ENCODE measurements around the gene TARDBP. TPM values are rescaled to one million over a fixed set of nuclear protein-coding genes. Genes with fewer than 3 reads are reported as not detected.

The TARDBP gene
- total and polyA plus RNA-seq, 2 experiments from 2014 or later = 204 to 313 TPM

DNA sequence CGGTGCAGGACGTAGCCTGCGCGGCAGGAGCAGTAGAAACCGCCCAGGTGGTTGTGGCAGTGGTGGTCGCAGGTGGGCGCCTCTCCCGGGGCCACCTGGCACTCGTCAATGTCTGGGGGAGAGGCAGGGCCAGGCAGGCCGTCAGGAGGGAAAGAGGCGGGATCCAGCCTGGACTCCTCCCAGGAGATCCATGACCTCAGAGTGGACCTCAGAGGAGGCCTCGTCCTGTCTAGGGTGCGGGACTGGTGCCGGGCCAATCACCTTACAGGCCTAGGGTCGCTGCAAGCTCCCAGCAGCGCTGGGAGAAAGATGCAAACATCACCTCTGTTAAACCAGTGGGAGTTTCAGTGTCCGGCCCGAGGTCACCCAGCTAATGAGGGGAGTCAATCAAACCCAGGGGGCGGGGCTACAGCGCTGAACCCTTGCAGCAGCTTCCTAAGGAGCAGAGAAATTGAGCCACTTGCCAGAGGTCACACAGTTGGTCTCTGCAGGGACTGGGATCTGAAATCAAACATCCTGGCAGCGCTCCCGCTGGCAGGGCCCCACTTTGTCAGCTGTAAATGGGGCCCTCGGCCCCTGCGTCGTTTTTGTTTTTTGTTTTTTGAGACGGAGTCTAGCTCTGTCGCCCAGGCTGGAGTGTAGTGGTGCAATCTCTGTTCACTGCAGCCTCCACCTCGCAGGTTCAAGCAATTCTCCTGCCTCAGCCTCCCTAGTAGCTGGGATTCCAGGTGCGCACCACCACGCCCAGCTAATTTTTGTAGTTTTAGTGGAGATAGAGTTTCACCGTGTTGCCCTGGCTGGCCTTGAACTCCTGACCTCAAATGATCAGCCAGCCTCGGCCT lies 33.2 kb downstream of the TARDBP start (continued):
- TF ChIP-seq, protein P1, sequence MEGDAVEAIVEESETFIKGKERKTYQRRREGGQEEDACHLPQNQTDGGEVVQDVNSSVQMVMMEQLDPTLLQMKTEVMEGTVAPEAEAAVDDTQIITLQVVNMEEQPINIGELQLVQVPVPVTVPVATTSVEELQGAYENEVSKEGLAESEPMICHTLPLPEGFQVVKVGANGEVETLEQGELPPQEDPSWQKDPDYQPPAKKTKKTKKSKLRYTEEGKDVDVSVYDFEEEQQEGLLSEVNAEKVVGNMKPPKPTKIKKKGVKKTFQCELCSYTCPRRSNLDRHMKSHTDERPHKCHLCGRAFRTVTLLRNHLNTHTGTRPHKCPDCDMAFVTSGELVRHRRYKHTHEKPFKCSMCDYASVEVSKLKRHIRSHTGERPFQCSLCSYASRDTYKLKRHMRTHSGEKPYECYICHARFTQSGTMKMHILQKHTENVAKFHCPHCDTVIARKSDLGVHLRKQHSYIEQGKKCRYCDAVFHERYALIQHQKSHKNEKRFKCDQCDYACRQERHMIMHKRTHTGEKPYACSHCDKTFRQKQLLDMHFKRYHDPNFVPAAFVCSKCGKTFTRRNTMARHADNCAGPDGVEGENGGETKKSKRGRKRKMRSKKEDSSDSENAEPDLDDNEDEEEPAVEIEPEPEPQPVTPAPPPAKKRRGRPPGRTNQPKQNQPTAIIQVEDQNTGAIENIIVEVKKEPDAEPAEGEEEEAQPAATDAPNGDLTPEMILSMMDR (conservative IDR thresholded peaks at IDR 0.05; ENCODE audit: low read depth in 2 of 2) = no peak
- TF ChIP-seq POLR2AphosphoS5 (IDR thresholded peaks at IDR 0.05; ENCODE audit: low read depth) = peak; percentile 15; the same call in 1 of the 2 replicates

DNA sequence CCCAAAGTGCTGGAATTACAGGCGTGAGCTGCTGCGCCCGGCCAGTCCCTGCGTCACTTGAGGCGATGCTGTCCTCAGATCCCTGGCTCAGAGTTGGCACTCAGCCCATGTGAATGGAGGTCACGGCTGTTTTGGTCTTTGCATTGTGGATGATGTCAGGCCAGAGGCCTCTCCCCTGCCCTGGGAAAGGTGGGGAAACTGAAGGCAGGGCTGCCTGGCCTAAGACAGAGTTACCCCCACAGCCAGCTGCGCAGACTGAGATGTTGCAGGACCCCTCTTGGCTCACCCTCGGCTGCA lies 33.8 kb downstream of the TARDBP start:
- H3K79me2 ChIP-seq (replicated peaks; ENCODE audit: insufficient read depth) = no peaks in the 10 kb centered on the region
- H3K27ac ChIP-seq (ENCODE audit: low read depth) = no peak overlapping the region
- no peaks in the 10 kb centered on the region for H3K36me3 ChIP-seq (ENCODE audit: insufficient read depth)
- Mint-ChIP-seq H3K4me3 (no peak overlapping the region), H3K4me1 (peaks cover 4% of the 10 kb centered on the region), H3K27ac (no peak overlapping the region), H3K27me3 (ENCODE audit: insufficient read depth, low read depth, poor library complexity) (peaks cover 8% of the 10 kb centered on the region), H3K36me3 (ENCODE audit: low read depth) (no peaks in the 10 kb centered on the region), H3K9me3 (no peaks in the 10 kb centered on the region)
- TF ChIP-seq CREB1 (CRISPR knock-in tag; IDR thresholded peaks at IDR 0.05; ENCODE audit: low read depth) (no peak), EZH2phosphoT487 (IDR thresholded peaks at IDR 0.05; ENCODE audit: unreplicated experiment) (no peak), ZNF114 (CRISPR knock-in tag; IDR thresholded peaks at IDR 0.05) (no peak), JUNB (IDR thresholded peaks at IDR 0.05; ENCODE audit: unreplicated experiment) (no peak), POLR2AphosphoS5 (IDR thresholded peaks at IDR 0.05; ENCODE audit: low read depth) (no peak), ETS1 (IDR thresholded peaks at IDR 0.05) (no peak), ZNF331 (CRISPR knock-in tag; IDR thresholded peaks at IDR 0.05; ENCODE audit: low read depth) (no peak), EZH2 (IDR thresholded peaks at IDR 0.05; ENCODE audit: low read depth, unreplicated experiment) (no peak), STAT1 (IDR thresholded peaks at IDR 0.05; ENCODE audit: unreplicated experiment) (no peak), REST (IDR thresholded peaks at IDR 0.05; ENCODE audit: unreplicated experiment) (no peak)
- TF ChIP-seq, protein P1 (conservative IDR thresholded peaks at IDR 0.05; ENCODE audit: low read depth in 2 of 2) = no peak
- no peaks in the 10 kb centered on the region for H3K27me3 ChIP-seq (ENCODE audit: insufficient read depth)
- no peak overlapping the region for H2AFZ ChIP-seq
- no peak for DNase-seq (ENCODE audit: low spot score)
- ATAC-seq = no peak
- no peak overlapping the region for H3K4me3 ChIP-seq
- no peak overlapping the region for H3K4me2 ChIP-seq
- no peaks in the 10 kb centered on the region for H3K9me2 ChIP-seq (ENCODE audit: insufficient read depth)
- H4K20me1 ChIP-seq (replicated peaks; ENCODE audit: insufficient read depth) = no peaks in the 10 kb centered on the region
- H3F3A ChIP-seq (replicated peaks; ENCODE audit: low read depth) = peaks cover 2% of the 10 kb centered on the region; the same call in 1 of the 2 replicates
- peaks cover 5% of the 10 kb centered on the region for H3K4me1 ChIP-seq (ENCODE audit: insufficient read depth)
